HG03565 (cell line): ENCODE measurements around the gene ATP1B3.
"Not testable (repeated sequence)": the region's sequence is repeated elsewhere in the genome, so short reads cannot be mapped to it uniquely, and the experiment has no call there.

Experiments
- ATAC-seq: cut with Tn5 transposase; IDR thresholded peaks from one replicate; pipeline ENCODE4 v1.9.1; 2021; ENCODE audit warnings: mild to moderate bottlenecking, moderate library complexity; ENCODE audit not compliant: unreplicated experiment

Gene ATP1B3

GRCh38 chr3:141876381-141876890, at the start of gene ATP1B3:
Gene ATP1B3 (plus strand): TSS chr3:141876643. CDS start chr3:141876802, 159 bp downstream.
- ATAC-seq: peak; percentile 71

GRCh38 chr3:141828487-141828886, 48.0 kb upstream of the ATP1B3 start:
- no peak for ATAC-seq

GRCh38 chr3:141828890-141829289, 47.6 kb upstream of the ATP1B3 start:
- no peak for ATAC-seq

GRCh38 chr3:141830508-141830907, 45.9 kb upstream of the ATP1B3 start:
- no peak for ATAC-seq

GRCh38 chr3:141834292-141834691, 42.2 kb upstream of the ATP1B3 start:
- no peak for ATAC-seq

- no peak for ATAC-seq
Observed at GRCh38 chr3:141835557-141836229, 40.8 kb upstream of the ATP1B3 start.

GRCh38 chr3:141839389-141839788, 37.1 kb upstream of the ATP1B3 start:
- no peak for ATAC-seq

- ATAC-seq: no peak
Observed at GRCh38 chr3:141840737-141841544, 35.5 kb upstream of the ATP1B3 start.

- no peak for ATAC-seq
Observed at GRCh38 chr3:141844108-141844507, 32.3 kb upstream of the ATP1B3 start.

- ATAC-seq: no peak
Observed at GRCh38 chr3:141844812-141845211, 31.6 kb upstream of the ATP1B3 start.

- ATAC-seq: no peak
Observed at GRCh38 chr3:141845407-141846049, 30.9 kb upstream of the ATP1B3 start.

GRCh38 chr3:141846050-141846433, 30.4 kb upstream of the ATP1B3 start:
- no peak for ATAC-seq

GRCh38 chr3:141848159-141848748, 28.2 kb upstream of the ATP1B3 start:
- not testable (repeated sequence) for ATAC-seq

- no peak for ATAC-seq
Observed at GRCh38 chr3:141849056-141849815, 27.2 kb upstream of the ATP1B3 start.

- no peak for ATAC-seq
Observed at GRCh38 chr3:141851411-141851810, 25.0 kb upstream of the ATP1B3 start.

- no peak for ATAC-seq
Observed at GRCh38 chr3:141853081-141853601, 23.3 kb upstream of the ATP1B3 start.

- ATAC-seq: no peak
Observed at GRCh38 chr3:141853629-141854168, 22.7 kb upstream of the ATP1B3 start.

GRCh38 chr3:141854599-141854998, 21.8 kb upstream of the ATP1B3 start:
- no peak for ATAC-seq

- ATAC-seq: no peak
Observed at GRCh38 chr3:141858312-141858711, 18.1 kb upstream of the ATP1B3 start.

- ATAC-seq: no peak
Observed at GRCh38 chr3:141859651-141860050, 16.8 kb upstream of the ATP1B3 start.
